ENCODE results near the gene GCNT1.

GCNT1 gene

DNA sequence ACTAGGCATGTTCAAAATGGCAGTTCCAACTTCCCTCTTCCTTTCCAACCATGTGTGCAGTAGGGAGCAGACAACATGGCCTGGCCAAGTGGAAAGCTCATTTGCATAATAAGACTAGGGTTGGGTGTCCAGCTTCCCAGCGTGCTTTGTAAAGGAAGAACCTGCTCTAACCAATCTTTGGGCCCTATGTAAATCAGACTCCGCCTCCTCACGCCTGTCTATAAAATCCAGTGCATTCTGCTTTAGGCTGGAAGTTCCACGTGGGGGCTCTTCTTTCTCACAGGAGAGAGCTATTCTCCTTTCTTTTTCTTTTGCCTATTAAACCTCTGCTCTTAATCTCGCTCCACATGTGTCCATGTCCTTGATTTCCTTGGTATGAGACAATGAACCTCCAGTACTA is 83.4 kb downstream of the GCNT1 start:
- DNase-seq, result no peak

- no peak for DNase-seq
Observed at GRCh38 chr9:76545191-76545590, 86.2 kb downstream of the GCNT1 start.

- no peak for DNase-seq
Observed at GRCh38 chr9:76552181-76552580, 93.2 kb downstream of the GCNT1 start.

- no peak for DNase-seq
Observed at GRCh38 chr9:76552751-76553455, 93.9 kb downstream of the GCNT1 start.

DNA sequence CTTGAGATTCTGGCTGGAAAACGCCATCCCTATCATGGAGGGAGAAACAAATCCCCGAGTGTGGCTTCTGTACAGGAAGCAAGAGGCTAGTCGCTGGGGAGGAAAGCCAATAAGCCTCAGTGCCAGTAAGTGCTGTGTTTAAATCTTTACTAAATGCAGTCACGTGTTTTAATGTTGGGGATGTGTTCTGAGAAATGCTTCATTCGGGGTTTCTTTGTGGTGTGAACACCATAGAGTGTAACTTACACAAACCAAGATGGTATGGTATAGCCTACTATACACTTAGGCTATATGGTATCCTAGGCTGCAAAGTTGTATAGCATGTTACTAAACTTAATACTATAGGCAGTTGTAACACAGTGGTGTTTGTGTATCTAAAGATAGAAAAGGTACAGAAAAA is 94.7 kb downstream of the GCNT1 start:
- no peak for DNase-seq

Measured in activated CD4-positive, alpha-beta T cell treated with anti-CD3 and anti-CD28 coated beads, Interleukin-10, Interleukin-2, amounts not matched to agents 100 ng/mL and 50 ng/mL, durations not matched to agents 16 hours and 8 hours (primary cell).